Inferior parietal cortex (tissue), 1 donor: Measurements from ENCODE around the gene ARHGAP33.
"Not testable (repeated sequence)": the region's sequence is repeated elsewhere in the genome, so short reads cannot be mapped to it uniquely, and the experiment has no call there.

Experiments
- DNase-seq: peaks from one replicate; pipeline ENCODE4 v3.0.0-alpha.2; 2016; ENCODE audit errors: extremely low spot score

ARHGAP33 gene

DNA sequence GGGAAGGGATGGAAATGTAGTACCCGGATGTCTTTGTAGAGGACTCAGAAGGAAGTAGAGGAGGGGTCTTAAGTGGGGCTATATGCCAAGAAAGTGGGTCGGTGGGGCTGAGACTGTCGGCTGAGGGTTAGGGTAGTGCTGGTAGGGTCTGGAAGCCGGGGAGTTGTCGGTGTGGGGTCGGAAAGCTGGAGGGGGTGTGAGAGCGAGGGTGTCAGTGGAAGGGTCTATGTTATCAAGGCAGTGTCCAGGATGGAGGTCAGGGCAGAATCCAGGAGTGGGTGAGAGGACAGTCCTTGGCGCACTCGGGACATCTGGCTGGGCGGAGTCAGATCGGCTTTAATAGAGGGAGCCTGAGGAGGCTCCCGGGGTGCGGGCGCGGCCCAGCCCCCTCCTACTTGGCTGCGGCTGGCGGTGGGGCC, 20.2 kb upstream of the ARHGAP33 start:
- no peak for DNase-seq

GRCh38 chr19:35755550-35756376, 19.6 kb upstream of the ARHGAP33 start:
- no peak for DNase-seq

DNA sequence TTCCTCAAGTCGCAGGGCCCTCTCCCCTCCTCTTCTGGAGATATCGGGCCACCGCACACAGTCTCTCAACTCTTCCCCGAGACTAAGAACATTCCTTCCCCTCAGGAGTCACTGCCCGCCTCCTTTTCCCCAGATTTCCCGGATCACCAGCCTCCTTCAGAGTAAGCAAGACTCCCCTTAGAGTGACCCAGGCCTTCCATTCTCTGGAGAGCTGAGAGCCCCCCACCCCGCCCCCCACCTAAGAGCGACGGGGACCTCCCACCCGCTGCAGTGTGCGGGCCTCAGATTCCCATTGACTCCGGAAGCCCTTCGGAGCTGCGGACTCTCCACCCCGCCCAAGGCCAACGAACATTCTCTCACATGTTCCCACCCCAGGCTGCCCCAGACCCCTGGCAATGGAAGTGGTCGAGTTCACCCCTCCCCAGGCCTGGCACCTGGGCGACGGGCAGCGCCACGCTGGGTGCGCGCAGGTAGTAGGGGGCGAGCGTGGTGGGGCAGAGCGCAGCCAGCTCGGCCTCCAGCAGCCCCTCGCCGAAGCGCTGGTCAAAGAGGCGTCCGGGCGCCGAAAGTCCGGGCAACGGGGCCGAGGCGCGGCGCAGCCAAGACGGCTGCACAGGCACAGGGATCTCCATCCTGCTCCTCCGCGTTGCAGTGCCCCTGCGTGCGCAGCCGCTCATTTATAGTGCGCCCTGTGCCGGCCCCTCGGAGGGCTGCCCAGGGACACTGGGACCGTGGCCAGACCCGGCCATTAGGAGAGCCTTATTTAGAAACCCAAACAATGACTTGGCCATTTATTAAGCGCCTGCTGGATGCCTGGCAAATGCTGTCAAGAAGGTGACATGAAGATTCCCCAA, 18.8 kb upstream of the ARHGAP33 start, which contains the start of gene HSPB6:
Gene HSPB6 (minus strand): TSS at position 653 of the 854 bp plus-strand sequence. CDS start 21 bp downstream, at position 632.
- no peak for DNase-seq

DNA sequence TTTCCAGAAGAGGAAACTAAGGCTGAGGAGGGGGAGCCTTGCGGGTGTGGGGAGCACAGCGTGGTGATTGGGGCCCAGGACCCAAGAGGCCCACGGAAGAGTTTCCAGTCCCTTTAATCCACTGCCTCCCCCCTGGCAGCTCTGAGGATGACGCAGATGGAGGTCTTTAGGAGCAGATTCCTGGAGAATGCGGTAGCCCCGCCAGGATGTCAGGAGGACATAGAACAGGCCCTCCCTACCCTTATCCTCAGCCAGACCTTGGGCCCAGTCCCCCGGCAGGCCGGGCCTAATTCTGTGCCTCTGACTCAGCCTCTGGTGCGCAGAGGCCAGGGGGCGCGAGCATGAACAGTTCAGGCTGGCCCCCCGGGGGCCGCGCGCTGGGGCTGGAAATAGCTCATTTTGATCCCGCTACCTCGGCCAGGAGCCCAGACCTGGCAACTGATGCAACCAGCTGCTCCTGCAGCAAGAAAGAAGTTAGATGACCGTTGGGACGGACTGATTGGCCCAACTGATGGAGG, 18.1 kb upstream of the ARHGAP33 start:
- DNase-seq: no peak

GRCh38 chr19:35757749-35758608, 17.4 kb upstream of the ARHGAP33 start, which contains the start of gene PROSER3:
PROSER3 (plus strand) TSS chr19:35758176; CDS start chr19:35758216, 40 bp downstream.
- DNase-seq: peak; percentile 100

DNA sequence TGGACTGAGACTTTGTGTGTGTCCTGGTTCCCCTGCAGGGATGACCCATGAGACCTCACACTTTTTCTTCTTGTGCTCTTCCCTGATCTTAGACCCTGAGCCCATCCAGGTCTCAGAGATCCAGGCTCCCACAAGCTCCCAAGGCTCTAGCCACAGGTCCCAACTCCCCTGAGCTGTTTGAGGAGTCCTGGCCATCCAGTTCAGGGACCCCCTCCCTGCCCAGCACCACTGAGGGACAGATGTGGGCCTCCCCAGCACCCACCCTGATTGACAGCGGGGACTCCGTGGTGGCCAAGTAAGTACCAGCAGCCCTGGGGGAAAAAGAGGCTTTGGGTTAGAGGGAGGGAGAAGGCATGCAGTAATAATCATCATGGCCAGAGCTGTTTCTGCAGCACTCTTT, 15.7 kb upstream of the ARHGAP33 start:
- DNase-seq: no peak

- no peak for DNase-seq
Measured at GRCh38 chr19:35760711-35761349, 14.5 kb upstream of the ARHGAP33 start.

- no peak for DNase-seq
Measured at GRCh38 chr19:35764432-35765315, 10.7 kb upstream of the ARHGAP33 start.

GRCh38 chr19:35766571-35767104, 8.7 kb upstream of the ARHGAP33 start:
- no peak for DNase-seq

DNA sequence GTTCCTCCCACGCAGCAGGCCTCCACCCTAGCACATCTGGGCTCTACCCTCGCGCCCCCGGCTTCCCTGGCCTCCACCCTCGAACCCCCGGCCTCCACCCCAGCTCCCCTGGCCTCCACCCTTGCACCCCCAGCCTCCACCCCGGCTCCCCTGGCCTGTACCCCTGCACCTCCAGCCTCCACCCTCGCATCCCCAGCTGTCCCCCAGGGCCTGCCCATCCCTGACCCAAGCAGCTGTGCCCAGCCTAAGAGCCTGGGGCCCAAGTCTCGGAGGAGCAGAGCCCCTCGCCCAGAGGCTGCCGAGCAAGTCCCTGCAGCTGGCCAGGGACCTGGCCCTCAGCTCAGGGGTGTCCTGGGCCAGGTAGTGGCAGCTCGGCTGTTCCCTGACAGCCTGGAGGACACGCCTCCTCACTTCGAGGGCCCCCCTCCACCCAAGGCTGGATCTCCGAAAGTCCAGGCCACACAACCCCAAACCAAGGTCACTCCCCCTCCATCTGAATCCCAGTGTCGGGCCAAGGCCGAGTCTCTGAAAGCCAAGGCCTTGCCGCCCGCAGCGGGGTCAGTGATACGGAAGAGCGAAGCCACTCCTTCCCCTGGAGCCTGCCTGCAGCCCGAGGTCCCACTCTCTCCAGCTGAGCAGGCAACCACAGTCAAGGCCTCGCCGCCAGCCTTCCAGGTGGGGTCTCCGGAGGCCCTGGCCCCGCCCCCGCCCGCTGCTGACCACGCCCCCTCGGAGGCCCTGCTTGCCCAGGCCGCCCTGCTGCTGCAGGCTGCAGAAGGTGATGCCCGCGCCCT, 7.9 kb upstream of the ARHGAP33 start:
- DNase-seq: no peak

DNA sequence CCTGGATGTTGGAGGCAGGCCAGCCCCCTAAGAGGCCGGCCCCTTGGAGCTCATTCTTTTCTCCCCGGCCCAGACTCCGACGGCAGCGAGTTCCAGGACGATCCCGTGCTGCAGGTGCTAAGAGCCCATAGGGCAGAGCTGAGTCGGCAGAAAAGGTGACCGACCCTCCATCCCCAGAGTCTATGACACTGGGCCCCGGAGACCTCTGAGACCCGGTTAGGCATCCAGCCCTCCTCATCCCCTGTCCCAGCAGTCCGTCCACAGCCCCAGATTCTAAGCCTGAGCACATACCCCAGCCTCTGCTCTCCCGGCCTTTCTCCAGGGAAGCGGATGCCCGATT, 7.3 kb upstream of the ARHGAP33 start:
- no peak for DNase-seq

DNA sequence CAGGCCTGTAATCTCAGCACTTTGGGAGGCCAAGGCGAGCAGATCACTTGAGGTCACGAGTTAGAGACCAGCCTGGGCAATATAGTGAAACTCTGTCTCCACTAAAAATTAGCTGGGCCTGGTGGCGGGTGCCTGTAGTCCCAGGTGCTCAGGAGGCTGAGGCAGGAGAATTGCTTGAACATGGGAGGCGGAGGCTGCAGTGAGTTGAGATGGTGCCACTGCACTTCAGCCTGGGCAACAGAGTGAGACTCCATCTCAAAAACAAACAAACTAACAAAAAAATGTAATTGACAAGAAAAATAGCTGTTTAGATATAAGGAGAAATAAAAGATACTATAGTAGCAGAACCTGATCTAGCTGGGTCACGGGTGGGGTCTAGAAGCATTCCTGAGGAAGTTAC, 3.0 kb upstream of the ARHGAP33 start:
- DNase-seq: not testable (repeated sequence)

DNA sequence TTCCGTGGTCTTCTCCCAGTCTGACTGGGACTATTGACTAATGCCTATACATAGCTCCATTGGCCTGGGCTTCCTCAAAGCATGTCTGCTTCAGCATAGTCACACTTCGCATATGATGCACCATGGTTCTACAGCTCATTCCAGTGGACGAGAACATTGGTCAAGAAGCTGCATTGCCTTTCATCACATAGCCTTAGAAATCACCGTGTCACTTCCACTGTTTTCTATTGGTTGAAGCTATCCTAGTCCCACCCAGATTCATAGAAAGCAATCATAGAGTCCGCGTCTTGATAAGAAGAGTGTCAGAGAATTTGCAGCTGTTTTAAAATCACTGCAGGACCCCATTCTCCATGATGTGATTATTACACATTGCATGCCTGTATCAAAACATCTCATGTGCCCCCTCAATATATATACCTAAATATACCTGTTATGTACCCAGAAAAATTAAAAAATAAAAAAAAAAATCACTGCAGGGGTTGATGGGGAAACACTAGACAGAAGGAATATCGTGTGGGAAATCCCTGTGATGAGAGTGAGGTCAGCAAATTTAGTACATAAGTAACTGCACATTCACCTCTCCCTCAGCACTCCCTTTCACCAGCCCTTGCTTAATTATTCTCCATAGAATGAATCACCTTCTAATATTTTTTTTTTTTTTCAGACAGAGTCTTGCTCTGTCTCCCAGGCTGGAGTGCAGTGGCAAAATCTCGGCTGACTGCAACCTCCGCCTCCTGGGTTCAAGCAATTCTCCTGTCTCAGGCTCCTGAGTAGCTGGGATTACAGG, 2.2 kb upstream of the ARHGAP33 start:
- DNase-seq: no peak

DNA sequence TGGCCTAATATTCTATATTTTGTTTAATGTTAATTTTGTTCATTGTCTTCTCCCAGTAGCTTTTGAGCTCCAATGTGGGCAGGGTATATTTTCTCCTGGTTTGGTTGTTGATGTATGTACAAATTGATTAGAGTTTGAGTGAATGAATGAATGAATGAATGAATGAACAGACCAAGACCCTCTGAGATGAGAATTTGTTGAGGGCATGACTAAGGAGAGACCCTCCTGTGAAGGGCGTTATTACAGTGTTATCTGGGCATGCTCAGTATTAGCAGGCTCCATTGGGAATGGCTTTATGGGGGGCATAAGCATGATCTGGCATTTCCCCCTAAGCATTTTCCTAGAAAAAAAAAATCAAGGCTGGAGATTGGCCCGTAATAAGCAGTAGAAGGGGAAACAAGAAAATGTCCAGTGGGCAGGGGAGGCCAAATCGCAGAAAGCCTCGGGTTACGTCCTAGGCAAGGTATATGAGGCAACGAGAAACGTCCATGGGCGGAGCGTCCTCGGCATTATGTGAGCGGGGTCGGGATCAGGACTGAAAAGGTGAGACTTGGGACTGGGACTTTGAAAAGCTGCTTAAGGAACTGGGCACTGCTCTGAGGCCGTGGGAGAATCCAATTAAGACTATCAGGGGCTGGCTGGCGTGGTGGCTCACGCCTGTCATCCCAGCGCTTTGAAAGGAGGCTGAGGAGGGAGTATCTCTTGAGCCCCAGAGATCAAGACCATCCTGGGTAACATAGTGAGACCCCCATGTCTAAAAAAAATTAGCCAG, 904 bp upstream of the ARHGAP33 start:
- no peak for DNase-seq

GRCh38 chr19:35775046-35775297, 392 bp upstream of the ARHGAP33 start:
- no peak for DNase-seq

DNA sequence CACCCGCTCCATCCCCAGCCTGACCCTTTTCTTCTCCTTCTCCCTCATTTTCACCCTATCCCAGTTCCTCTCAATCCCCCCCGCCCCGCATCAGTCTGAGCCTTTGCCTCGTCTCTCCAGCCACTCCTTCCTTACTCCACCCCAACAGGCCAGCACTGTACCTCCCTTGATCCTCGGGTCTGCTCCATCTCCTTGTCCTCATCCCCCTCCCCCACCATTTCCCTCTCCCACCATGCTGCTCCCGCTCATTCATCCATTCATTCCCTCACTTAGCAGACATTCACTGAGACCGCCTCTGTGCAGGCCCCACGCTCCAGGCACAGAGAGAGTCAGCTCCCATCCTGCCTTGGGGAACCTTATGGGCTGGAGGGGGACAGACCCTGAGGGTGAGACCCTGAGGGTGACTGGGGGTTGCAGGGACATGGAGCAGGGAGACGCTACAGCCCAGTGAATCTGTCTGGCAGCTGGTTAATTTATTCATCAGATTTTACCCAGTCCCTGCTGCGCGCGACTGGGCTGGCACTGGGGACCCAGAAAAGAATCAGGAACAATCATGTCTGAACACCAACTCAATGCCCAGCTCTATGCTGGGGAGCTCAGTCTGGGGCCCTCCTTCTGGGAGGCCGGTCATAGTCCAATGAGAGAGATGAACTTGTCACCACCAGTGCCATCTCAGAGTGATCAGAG, 881 bp downstream of the ARHGAP33 start:
- DNase-seq: no peak
